Measurements from ENCODE around the gene TSPAN3.

- no peak for TF ChIP-seq CTCF (IDR thresholded peaks at IDR 0.05)
- TF ChIP-seq POLR2A (IDR thresholded peaks at IDR 0.05): no peak
Observed at GRCh38 chr15:77030048-77030927, 40.6 kb downstream of the TSPAN3 start.
